Smooth muscle cell (in vitro differentiated cells): ENCODE data around the gene GDI1. TPM values are rescaled to one million over a fixed set of nuclear protein-coding genes. Genes with fewer than 3 reads are reported as not detected.

Experiments used
- DNase-seq: peaks from one replicate; lab custom pipeline; 2025; ENCODE audit not compliant: unreplicated experiment; lab: John Stamatoyannopoulos, UW
- H2AFZ ChIP-seq: fragments of 200-600 bp; sonication (generic); 2 replicates; pipeline ENCODE4 v1.6.0; 2016; ENCODE audit warnings: antibody characterized with exemption, low read depth, mild to moderate bottlenecking
- H3F3A ChIP-seq: fragments of 200-600 bp; sonication (generic); 2 replicates; pipeline ENCODE4 v1.6.0; 2017; ENCODE audit warnings: antibody characterized with exemption, low read depth
- H3K27ac ChIP-seq: fragments of 200-600 bp; sonication (generic); 2 replicates; pipeline ENCODE4 v1.5.1; 2016; ENCODE audit warnings: low read depth, mild to moderate bottlenecking
- H3K27me3 ChIP-seq: fragments of 200-600 bp; sonication (generic); 2 replicates; pipeline ENCODE4 v1.6.1; 2016; ENCODE audit warnings: low read depth, mild to moderate bottlenecking
- H3K36me3 ChIP-seq: fragments of 200-600 bp; sonication (generic); 2 replicates; pipeline ENCODE4 v1.5.1; 2016; ENCODE audit warnings: low read depth
- H3K4me1 ChIP-seq: fragments of 200-600 bp; sonication (generic); 2 replicates; pipeline ENCODE4 v1.5.1; 2016; ENCODE audit warnings: low read depth
- H3K4me2 ChIP-seq: fragments of 200-600 bp; sonication (generic); 2 replicates; pipeline ENCODE4 v1.6.0; 2016; ENCODE audit warnings: mild to moderate bottlenecking
- H3K4me3 ChIP-seq: fragments of 200-600 bp; sonication (generic); 2 replicates; pipeline ENCODE4 v1.5.1; 2016; ENCODE audit warnings: mild to moderate bottlenecking
- H3K79me2 ChIP-seq: fragments of 200-600 bp; sonication (generic); 2 replicates; pipeline ENCODE4 v1.6.0; 2016; ENCODE audit warnings: low read depth, mild to moderate bottlenecking
- H3K9ac ChIP-seq: fragments of 200-600 bp; sonication (generic); 2 replicates; pipeline ENCODE4 v1.6.0; 2016; ENCODE audit warnings: low read depth
- H3K9me3 ChIP-seq: fragments of 200-600 bp; sonication (generic); replicated peaks from 2 replicates; pipeline ENCODE4 v1.5.1; 2016; ENCODE audit warnings: low read depth
- H4K20me1 ChIP-seq: fragments of 200-600 bp; sonication (generic); 2 replicates; pipeline ENCODE4 v1.6.0; 2016; ENCODE audit warnings: low read depth
- CTCF ChIP-seq: fragments of 200-600 bp; sonication (generic); IDR thresholded peaks from 2 replicates; pipeline ENCODE4 v1.5.1; 2017; ENCODE audit warnings: borderline replicate concordance, mild to moderate bottlenecking, antibody characterized with exemption; ENCODE audit not compliant: insufficient read depth, poor library complexity, severe bottlenecking
- WGBS: methylation state at CpG from one replicate; pipeline ENCODE4 v1.1.7; 2016; ENCODE audit warnings: low lambda C conversion rate; 5-methylcytosine and 5-hydroxymethylcytosine counted together
- polyA plus RNA-seq: library from polyadenylated mRNA; unstranded; fragments of >200 nt; fragmentation: Nextera tagmentation; extraction: Ambion mirVana; gene quantifications from 2 replicates; pipeline ENCODE4 v1.2.1, GENCODE V29; 2016
- total RNA-seq: library from RNA; depleted of rRNA; stranded (reverse); fragments of >200 nt; gene quantifications from 2 replicates; pipeline ENCODE4 v1.2.3, GENCODE V29; 2014

GDI1 gene
- total and polyA plus RNA-seq, 2 experiments from 2014 or later: 98.8 to 143 TPM

- Histone ChIP-seq H3K36me3 (no peaks in the 10 kb centered on the region), H4K20me1 (no peaks in the 10 kb centered on the region), H3K4me2 (peak within 1 kb of the TSS; percentile 84), H3K9me3 (no peaks in the 10 kb centered on the region), H3K4me3 (peak within 1 kb of the TSS; percentile 55), H3K4me1 (no peaks in the 10 kb centered on the region), H2AFZ (no peak within 1 kb of the TSS), H3K27ac (peak within 1 kb of the TSS; percentile 49), H3F3A (no peaks in the 10 kb centered on the region), H3K79me2 (no peaks in the 10 kb centered on the region), H3K27me3 (no peaks in the 10 kb centered on the region), H3K9ac (no peak within 1 kb of the TSS)
- no peak for TF ChIP-seq CTCF
- DNase-seq: peak; percentile 78
- WGBS: 40% methylated on average over 49 of the region's 85 CpGs
These were observed 42.0 kb downstream of the GDI1 start, which contains the start of gene LAGE3 for GRCh38 chrX:154478728-154479622. TSS of gene LAGE3 (minus strand) at chrX:154479281. CDS start at chrX:154478915, 366 bp downstream.

DNA sequence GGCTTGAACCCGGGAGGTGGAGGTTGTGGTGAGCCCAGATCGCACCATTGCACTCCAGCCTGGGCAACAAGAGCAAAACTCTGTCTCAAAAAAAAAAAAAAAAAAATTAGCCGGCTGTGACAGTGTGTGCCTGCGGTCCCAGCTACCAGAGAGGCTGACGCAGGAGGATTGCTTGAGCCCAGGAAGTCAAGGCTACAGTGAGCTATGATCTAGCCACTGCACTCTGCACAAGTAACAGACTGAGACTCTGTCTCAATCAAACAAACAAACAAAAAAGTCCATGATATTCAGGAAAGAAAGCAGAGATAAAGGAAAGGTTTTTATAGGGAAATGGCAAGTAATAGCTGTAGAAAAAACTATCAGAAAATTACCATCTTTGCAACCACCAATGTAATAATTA, 44.2 kb downstream of the GDI1 start:
- H3F3A ChIP-seq: no peaks in the 10 kb centered on the region
- no peak overlapping the region for H3K27ac ChIP-seq
- no peaks in the 10 kb centered on the region for H3K36me3 ChIP-seq
- TF ChIP-seq CTCF: no peak
- H3K79me2 ChIP-seq: peaks cover 7% of the 10 kb centered on the region
- no peak overlapping the region for H3K9ac ChIP-seq
- no peaks in the 10 kb centered on the region for H4K20me1 ChIP-seq
- no peak overlapping the region for H2AFZ ChIP-seq
- no peak overlapping the region for H3K4me3 ChIP-seq
- no peak overlapping the region for H3K4me2 ChIP-seq
- H3K4me1 ChIP-seq: no peaks in the 10 kb centered on the region
- H3K27me3 ChIP-seq: no peaks in the 10 kb centered on the region
- no peaks in the 10 kb centered on the region for H3K9me3 ChIP-seq
- no peak for DNase-seq
- WGBS: 91% methylated on average over 5 of the region's 5 CpGs

DNA sequence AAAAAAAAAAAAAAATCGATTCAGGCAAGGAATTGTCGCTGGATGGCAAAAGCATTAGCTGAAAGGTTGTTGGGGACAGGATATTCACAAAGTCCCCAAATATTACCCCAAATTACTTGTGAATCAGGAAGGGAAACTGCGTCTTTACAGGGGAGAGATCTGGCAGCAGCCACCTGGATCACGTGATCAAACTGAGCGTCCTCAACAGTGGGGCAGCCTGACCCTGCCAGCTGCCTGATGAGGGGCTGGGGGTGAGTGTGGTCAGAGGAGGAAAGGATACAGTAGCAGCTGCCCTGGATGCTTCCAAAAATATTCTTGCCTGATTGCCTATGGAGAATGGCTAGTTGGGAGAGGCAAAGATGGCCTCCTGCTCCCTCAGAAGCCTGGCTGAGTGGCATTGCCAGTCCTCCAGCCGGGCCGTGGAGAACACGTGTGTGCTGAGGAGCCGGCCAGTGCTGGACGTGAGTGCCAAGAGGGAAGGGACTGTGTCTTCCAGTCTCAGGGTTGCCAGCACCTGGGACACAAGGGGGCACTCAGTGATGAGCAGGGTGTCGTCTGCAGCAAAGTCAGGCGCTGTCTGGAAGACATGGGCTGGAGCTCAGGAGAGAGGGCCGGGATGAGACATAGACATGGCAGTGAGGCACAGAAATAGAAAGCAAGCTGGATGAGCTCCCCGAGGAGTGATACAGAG, 45.1 kb downstream of the GDI1 start:
- no peaks in the 10 kb centered on the region for H3F3A ChIP-seq
- no peak overlapping the region for H3K9ac ChIP-seq
- H3K79me2 ChIP-seq: peaks cover 7% of the 10 kb centered on the region
- H3K9me3 ChIP-seq: no peaks in the 10 kb centered on the region
- no peak for DNase-seq
- no peak overlapping the region for H3K27ac ChIP-seq
- H3K36me3 ChIP-seq: no peaks in the 10 kb centered on the region
- no peak for TF ChIP-seq CTCF
- no peaks in the 10 kb centered on the region for H4K20me1 ChIP-seq
- WGBS: 85% methylated on average over 14 of the region's 14 CpGs
- no peaks in the 10 kb centered on the region for H3K27me3 ChIP-seq
- no peak overlapping the region for H3K4me2 ChIP-seq
- no peak overlapping the region for H2AFZ ChIP-seq
- no peak overlapping the region for H3K4me3 ChIP-seq
- H3K4me1 ChIP-seq: no peaks in the 10 kb centered on the region
